NCI-H510A (cell line): ENCODE results near the gene NPBWR2.
A peak's percentile ranks its signal among the peaks of the same experiment; 100 is the strongest.
"Not testable (repeated sequence)": the region's sequence is repeated elsewhere in the genome, so short reads cannot be mapped to it uniquely, and the experiment has no call there.

Experiments
- DNase-seq: peaks from one replicate; lab custom pipeline; 2025; lab: John Stamatoyannopoulos, UW

Gene NPBWR2

GRCh38 chr20:64144144-64144912 lies 37.0 kb upstream of the NPBWR2 start:
- no peak for DNase-seq

- no peak for DNase-seq
Measured at GRCh38 chr20:64143018-64143801, 35.8 kb upstream of the NPBWR2 start.

GRCh38 chr20:64142590-64142989 lies 35.2 kb upstream of the NPBWR2 start:
- peak; percentile 44 for DNase-seq

- DNase-seq, result no peak
Measured at GRCh38 chr20:64140956-64141355, 33.6 kb upstream of the NPBWR2 start.

DNA sequence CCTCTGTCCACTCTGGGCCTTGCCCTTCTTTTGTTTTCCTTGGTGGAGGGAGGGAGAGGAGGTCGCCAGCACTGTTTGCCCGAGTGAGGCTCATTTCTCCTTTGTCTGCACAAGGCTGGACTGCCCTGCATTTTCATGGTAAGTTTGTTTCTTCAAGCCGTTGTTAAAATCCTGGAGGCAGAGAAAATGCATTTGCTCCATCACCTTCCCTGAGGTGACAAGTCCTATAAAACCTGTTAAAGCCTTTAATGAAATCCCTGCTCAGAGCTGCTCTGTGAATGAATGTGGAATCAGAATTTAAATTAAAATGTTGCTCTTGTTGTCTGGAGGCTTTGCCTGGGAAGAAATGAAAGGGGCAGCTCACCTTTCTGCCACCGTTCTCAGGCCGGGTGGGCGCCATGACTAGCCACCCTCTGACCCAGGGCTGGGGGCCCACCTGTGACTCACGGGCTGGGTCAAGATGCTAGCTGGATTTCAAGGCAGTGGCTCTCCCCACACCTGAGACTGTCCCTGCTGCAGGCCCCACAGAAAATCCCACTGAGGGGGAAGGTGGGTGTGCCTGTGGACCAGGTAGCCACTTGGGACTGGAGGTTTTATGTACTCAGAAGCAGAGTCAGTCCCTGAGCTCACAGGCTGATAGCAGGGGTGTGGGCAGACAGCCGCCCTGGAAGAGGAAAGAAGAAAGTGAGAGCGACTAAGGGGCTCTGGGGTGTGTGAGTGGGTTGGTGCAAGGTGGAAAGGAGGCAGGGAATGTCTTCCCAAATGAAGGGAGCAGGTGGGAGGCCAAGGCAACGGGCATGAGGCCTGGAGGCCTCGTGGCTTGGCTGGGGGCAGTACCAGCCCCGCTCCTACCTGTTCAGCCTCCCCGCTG lies 32.9 kb upstream of the NPBWR2 start:
- no peak for DNase-seq

GRCh38 chr20:64139199-64140060 lies 32.1 kb upstream of the NPBWR2 start:
- no peak for DNase-seq

GRCh38 chr20:64138276-64138815 lies 31.0 kb upstream of the NPBWR2 start:
- DNase-seq, result no peak

GRCh38 chr20:64137598-64138031 lies 30.2 kb upstream of the NPBWR2 start:
- DNase-seq, result no peak

DNA sequence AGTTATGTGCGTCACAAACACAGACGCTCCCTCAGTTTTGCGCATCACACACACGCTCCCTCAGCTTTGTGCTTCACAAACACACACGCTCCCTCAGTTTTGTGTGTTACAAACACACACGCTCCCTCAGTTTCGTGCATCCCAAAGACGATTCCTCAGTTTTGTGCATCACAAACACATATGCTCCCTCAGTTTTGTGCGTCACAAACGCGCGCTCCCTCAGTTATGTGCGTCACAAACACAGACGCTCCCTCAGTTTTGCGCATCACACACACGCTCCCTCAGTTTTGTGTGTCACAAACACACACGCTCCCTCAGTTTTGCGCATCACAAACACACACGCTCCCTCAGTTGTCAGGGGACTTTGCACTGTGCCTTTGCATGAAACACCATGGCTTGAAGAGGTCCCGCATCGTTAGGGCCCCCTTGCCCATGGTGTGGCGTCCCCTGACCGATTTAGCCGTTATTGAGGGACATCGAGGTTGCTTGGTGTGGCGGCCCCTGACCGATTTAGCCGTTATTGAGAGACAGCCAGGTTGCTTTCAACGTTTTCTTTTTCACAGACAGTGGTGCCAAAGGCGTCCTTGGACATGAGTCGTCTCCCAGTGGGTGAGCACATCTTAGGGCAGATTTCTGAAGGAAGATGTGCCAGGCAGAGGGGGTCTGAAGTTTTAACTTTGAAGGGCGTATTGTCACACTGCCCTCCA lies 28.8 kb upstream of the NPBWR2 start:
- DNase-seq, result no peak

DNA sequence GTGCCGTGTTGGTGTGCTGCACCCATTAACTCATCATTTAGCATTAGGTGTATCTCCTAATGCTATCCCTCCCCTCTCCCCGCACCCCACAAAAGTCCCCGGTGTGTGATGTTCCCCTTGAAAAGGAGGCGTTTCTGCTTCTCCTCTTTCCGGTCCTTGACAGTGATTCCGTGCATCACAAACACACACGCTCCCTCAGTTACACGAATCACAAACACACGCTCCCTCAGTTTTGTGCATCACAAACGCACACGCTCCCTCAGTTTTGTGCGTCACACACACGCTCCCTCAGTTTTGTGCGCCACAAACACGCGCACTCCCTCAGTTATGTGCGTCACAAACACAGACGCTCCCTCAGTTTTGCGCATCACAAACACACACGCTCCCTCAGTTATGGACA lies 27.4 kb upstream of the NPBWR2 start:
- not testable (repeated sequence) for DNase-seq

DNA sequence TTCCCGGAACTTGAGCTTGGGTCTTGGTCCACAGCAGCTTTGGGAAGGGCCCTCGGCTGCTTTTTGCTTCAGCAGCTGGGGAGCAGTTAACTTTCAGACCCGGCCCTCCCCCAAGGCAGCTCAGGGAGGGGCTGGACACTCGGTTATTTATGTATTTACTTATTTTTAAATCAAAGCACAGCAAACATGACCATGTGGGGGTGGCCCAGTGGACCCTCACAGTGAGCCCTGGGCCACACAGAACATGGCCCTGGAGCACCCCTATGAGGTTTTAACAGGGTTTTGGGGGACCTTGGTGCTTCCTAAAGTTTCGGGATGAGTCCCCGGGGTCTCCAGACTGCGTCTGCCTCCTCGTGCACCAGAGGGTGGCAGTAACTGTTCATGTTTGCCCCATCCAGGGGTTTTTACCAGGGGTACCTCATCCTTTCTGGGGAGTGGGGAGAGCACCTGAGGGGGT lies 26.6 kb upstream of the NPBWR2 start:
- DNase-seq, result no peak

DNA sequence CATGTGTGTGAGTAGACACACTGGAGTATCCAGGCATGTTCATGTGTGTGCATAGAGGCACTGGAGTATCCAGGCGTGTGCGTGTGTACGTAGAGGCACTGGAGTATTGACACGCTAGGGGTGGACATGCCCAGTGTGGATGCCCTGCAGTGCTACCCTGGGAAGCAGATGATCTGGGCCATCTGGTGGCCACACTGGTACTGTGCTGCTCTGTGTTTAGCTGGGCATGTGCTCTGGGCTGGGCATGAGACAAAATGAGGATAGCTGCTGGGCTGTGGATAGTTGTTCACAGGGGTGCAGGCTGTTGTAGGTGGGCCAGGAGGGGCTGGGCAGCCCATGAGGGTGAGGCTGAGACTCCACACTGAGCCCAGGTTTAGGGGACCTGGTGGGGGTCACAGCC lies 24.0 kb upstream of the NPBWR2 start:
- no peak for DNase-seq

DNA sequence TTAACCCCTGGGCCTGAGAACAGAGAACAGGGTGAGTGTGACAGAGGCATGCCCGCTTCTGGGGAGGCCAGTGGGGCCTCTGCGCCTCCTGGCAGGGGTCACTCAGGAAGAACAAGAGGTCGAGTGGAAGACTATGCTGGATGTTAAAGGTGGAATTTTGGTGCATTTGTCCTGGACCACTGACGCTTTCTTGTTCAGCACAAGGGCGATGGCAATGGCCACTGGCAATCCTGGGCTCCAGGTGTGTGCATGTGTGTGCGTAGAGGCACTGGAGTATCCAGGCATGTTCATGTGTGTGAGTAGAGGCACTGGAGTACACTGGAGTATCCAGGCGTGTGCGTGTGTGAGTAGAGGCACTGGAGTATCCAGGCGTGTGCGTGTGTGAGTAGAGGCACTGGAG lies 23.5 kb upstream of the NPBWR2 start:
- no peak for DNase-seq

DNA sequence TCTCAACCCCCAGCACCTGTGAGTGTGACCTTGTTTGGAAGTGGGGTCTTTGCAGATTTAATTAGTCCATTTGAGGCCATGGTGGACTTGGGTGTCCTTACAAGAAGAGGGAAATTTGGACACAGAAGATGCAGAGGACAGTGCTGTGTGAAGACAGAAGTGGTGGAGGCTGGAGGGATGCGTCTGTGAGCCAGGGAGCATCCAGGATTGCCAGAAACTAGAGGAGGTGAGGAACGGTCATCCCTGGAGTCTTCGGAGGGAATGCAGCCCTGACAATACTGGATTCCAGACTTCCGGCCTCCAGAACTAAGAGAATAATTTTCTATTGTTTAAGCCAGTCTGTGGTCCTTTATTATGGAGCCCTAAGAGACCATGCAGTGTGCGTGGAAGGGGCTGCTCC lies 22.9 kb upstream of the NPBWR2 start:
- DNase-seq, result no peak

- no peak for DNase-seq
Measured at GRCh38 chr20:64129146-64129782, 21.9 kb upstream of the NPBWR2 start.

- DNase-seq, result not testable (repeated sequence)
Measured at GRCh38 chr20:64123517-64123916, 16.2 kb upstream of the NPBWR2 start.

- not testable (repeated sequence) for DNase-seq
Measured at GRCh38 chr20:64122927-64123326, 15.6 kb upstream of the NPBWR2 start.

DNA sequence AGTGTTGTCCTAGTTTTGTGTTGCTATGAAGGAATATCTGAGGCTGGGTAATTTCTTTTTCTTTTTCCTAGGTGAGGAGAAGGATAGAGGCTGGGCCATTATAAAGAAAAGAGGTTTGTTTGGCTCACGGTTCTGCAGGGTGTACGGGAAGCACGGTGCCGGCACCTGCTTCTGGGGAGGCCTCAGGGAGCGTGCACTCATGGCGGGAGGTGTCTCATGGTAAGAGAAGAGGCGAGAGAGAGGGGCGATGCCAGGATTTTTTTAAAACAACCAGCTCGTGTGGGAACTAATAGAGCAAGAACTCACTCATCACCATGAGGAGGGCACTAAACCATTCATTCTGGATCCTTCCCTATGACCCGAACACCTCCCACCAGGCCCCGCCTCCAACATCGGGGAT lies 14.2 kb upstream of the NPBWR2 start:
- DNase-seq, result no peak

GRCh38 chr20:64119681-64120341 lies 12.4 kb upstream of the NPBWR2 start:
- DNase-seq, result no peak
